B cell (primary cell): ENCODE results near the gene FAM120B. TPM values are rescaled to one million over a fixed set of nuclear protein-coding genes. Genes with fewer than 3 reads are reported as not detected.

ENCODE experiments used
- ATAC-seq: fragments of 200-7000 bp; cut with Tn5 transposase; one replicate; pipeline ENCODE4 v1.10.0; 2021; ENCODE audit warnings: low read depth, mild to moderate bottlenecking, moderate number of reproducible peaks, moderate library complexity
- CTCF ChIA-PET: fragments of 350-600 bp; sonication (Branson Sonifier 250); formaldehyde crosslinking; loops from one replicate; lab custom pipeline; 2021; ENCODE audit warnings: antibody characterized with exemption, inconsistent platforms; lab: Charles Lee
- POLR2A ChIA-PET: fragments of 350-600 bp; sonication (Branson Sonifier 250); formaldehyde crosslinking; loops from one replicate; lab custom pipeline; 2021; ENCODE audit warnings: antibody characterized with exemption; lab: Charles Lee
- DNase-seq: peaks from one replicate; pipeline ENCODE4 v3.0.0; 2013
- H2AFZ ChIP-seq: 2 replicates; pipeline ENCODE4 v1.6.1; 2012; ENCODE audit warnings: mild to moderate bottlenecking, low read depth, low read length; ENCODE audit not compliant: insufficient read depth, poor library complexity, severe bottlenecking
- H3K27ac ChIP-seq, 2 donors: 1 replicate in 1 of 2; 2 replicates in 1 of 2; pipeline ENCODE4 v1.5.1; 2012 to 2013; ENCODE audit warnings: low read length in 2 of 2, mild to moderate bottlenecking in 2 of 2, moderate library complexity in 1 of 2
- H3K27me3 ChIP-seq, 4 experiments: fragments of 200-600 bp in 1 of 4; sonication (generic) in 1 of 4; replicated peaks in 1 of 4; 1 replicate in 2 of 4; 2 replicates in 2 of 4; pipeline versions ENCODE4 v1.6.1 to v1.7.0; 2013 to 2016; ENCODE audit warnings: low read length in 3 of 4, mild to moderate bottlenecking in 2 of 4, mixed read lengths in 1 of 4, moderate library complexity in 1 of 4; ENCODE audit not compliant: insufficient read depth in 4 of 4, control insufficient read depth in 3 of 4; ENCODE audit errors: control extremely low read depth in 1 of 4
- H3K36me3 ChIP-seq, 2 experiments: replicated peaks in 1 of 2; 1 replicate in 1 of 2; 2 replicates in 1 of 2; pipeline versions ENCODE4 v1.6.1 to v1.7.1; 2013; ENCODE audit warnings: low read length in 1 of 2; ENCODE audit not compliant: insufficient read depth in 2 of 2, control insufficient read depth in 1 of 2; ENCODE audit errors: control extremely low read depth in 1 of 2, extremely low read depth in 1 of 2
- H3K4me1 ChIP-seq, 2 donors: fragments of 200-600 bp in 1 of 2; sonication (generic) in 1 of 2; 1 replicate in 1 of 2; 2 replicates in 1 of 2; pipeline versions ENCODE4 v1.5.1 to v1.6.1; 2013 to 2017; ENCODE audit warnings: low read length in 2 of 2; ENCODE audit not compliant: control insufficient read depth in 2 of 2, insufficient read depth in 2 of 2
- H3K4me2 ChIP-seq: replicated peaks from 2 replicates; pipeline ENCODE3; 2012; ENCODE audit warnings: mild to moderate bottlenecking, low read depth, low read length; ENCODE audit not compliant: poor library complexity, severe bottlenecking
- H3K4me3 ChIP-seq, 5 experiments: fragments of 200-600 bp in 1 of 5; sonication (generic) in 1 of 5; 1 replicate in 3 of 5; 2 replicates in 2 of 5; pipeline versions ENCODE4 v1.5.1 to v1.7.0; 2011 to 2016; ENCODE audit warnings: low read length in 4 of 5, mild to moderate bottlenecking in 4 of 5, low read depth in 2 of 5, control low read depth in 1 of 5, moderate library complexity in 1 of 5; ENCODE audit not compliant: insufficient read depth in 1 of 5; ENCODE audit errors: control extremely low read depth in 1 of 5, extremely low read depth in 1 of 5
- H3K79me2 ChIP-seq: fragments of 200-600 bp; sonication (generic); one replicate; pipeline ENCODE4 v1.6.0; 2016; ENCODE audit warnings: low read length; ENCODE audit not compliant: control insufficient read depth, insufficient read depth
- H3K9ac ChIP-seq: fragments of 200-600 bp; sonication (generic); 2 replicates; pipeline ENCODE4 v1.6.1; 2017; ENCODE audit warnings: mild to moderate bottlenecking, low read length, moderate library complexity
- H3K9me3 ChIP-seq, 3 donors: one replicate each; pipeline versions ENCODE4 v1.6.1 to v1.7.1; 2013; ENCODE audit warnings: low read length in 2 of 3; ENCODE audit not compliant: control insufficient read depth in 2 of 3, insufficient read depth in 1 of 3; ENCODE audit errors: control extremely low read depth in 1 of 3
- H4K20me1 ChIP-seq: 2 replicates; pipeline ENCODE4 v1.6.0; 2012; ENCODE audit warnings: mild to moderate bottlenecking, low read length; ENCODE audit not compliant: insufficient read depth, control insufficient read depth, poor library complexity, severe bottlenecking
- H3K27ac Mint-ChIP-seq: one replicate; pipeline ENCODE4 v1.8.0; 2021; ENCODE audit warnings: mixed read lengths
- H3K27me3 Mint-ChIP-seq: one replicate; pipeline ENCODE4 v1.8.0; 2021; ENCODE audit warnings: mixed read lengths
- H3K4me1 Mint-ChIP-seq: one replicate; pipeline ENCODE4 v1.8.0; 2021; ENCODE audit warnings: mixed read lengths
- H3K4me3 Mint-ChIP-seq: one replicate; pipeline ENCODE4 v1.8.0; 2021; ENCODE audit warnings: mixed read lengths
- H3K9me3 Mint-ChIP-seq: one replicate; pipeline ENCODE4 v1.8.0; 2022; ENCODE audit warnings: mixed read lengths; ENCODE audit not compliant: insufficient read depth
- EZH2 ChIP-seq: IDR thresholded peaks from 2 replicates; pipeline ENCODE4 v1.6.1; 2012; ENCODE audit warnings: borderline replicate concordance, low read depth, mild to moderate bottlenecking, moderate library complexity, low read length; ENCODE audit not compliant: insufficient read depth, poor library complexity, severe bottlenecking
- whole genome bisulfite sequencing: methylation state at CpG from one replicate; pipeline ENCODE4 v1.1.5; 2013; ENCODE audit warnings: missing lambda C conversion rate; ENCODE audit not compliant: insufficient coverage; 5-methylcytosine and 5-hydroxymethylcytosine counted together
- intact Hi-C: fragments of 100-400 bp; cut with micrococcal nuclease; formaldehyde crosslinking; loops from one replicate; pipeline ENCODE4 v1.10.0; 2022
- polyA plus RNA-seq: library from polyadenylated mRNA; depleted of rRNA; stranded (reverse); fragments of >200 nt; gene quantifications from 2 replicates; pipeline ENCODE4 v1.2.3, GENCODE V29; 2012
- total RNA-seq, 2 donors: library from RNA; stranded (reverse); fragments of 120-200 nt in 1 of 2; gene quantifications; 1 replicate in 1 of 2; 2 replicates in 1 of 2; pipeline versions ENCODE4 v1.2.3 to v1.2.4, GENCODE V29; 2013 to 2022
- TF ChIP-seq, protein P1 (sequence below): fragments of 200-600 bp; IDR thresholded peaks from one replicate; pipeline ENCODE4 v1.8.0; 2022; ENCODE audit warnings: antibody characterized with exemption, mild to moderate bottlenecking

The FAM120B gene
- total and polyA plus RNA-seq, 2 donors (not counting 1 experiment from before 2014, with no cell fraction given) = 12.5 to 51.7 TPM

DNA sequence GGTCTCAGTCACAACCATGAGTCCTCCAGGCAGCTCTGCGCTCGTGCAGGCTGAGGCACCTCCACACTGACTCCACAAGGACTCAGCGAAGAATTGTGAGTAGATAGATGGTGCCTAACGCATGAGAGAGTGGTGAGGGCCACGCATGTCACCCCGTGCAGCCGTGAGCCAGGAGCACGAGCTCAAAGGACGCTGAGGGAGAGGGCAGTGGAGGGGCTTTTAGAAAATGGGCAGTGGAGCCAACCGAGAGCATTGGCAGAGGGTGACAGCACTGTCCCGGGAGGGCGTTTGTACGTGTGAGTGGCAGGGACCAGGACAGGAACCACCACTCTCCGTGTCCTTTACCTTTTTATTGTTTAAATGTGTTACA is 141.0 kb downstream of the FAM120B start:
- DNase-seq (no peak), ATAC-seq (no peak)
- H2AFZ ChIP-seq = no peak overlapping the region
- Mint-ChIP-seq H3K9me3 (no peaks in the 10 kb centered on the region), H3K4me3 (no peak overlapping the region), H3K27me3 (no peaks in the 10 kb centered on the region), H3K27ac (no peak overlapping the region), H3K4me1 (no peaks in the 10 kb centered on the region)
- CTCF ChIA-PET = no interaction called here
- POLR2A ChIA-PET = no interaction called here
- H3K4me2 ChIP-seq = no peak overlapping the region
- no peaks in the 10 kb centered on the region for H3K36me3 ChIP-seq
- H3K9me3 ChIP-seq = peaks cover 0 to 8% (median 0%) of the 10 kb centered on the region in 3 donors
- H4K20me1 ChIP-seq = no peaks in the 10 kb centered on the region
- H3K27me3 ChIP-seq = no peaks in the 10 kb centered on the region
- TF ChIP-seq, protein P1, sequence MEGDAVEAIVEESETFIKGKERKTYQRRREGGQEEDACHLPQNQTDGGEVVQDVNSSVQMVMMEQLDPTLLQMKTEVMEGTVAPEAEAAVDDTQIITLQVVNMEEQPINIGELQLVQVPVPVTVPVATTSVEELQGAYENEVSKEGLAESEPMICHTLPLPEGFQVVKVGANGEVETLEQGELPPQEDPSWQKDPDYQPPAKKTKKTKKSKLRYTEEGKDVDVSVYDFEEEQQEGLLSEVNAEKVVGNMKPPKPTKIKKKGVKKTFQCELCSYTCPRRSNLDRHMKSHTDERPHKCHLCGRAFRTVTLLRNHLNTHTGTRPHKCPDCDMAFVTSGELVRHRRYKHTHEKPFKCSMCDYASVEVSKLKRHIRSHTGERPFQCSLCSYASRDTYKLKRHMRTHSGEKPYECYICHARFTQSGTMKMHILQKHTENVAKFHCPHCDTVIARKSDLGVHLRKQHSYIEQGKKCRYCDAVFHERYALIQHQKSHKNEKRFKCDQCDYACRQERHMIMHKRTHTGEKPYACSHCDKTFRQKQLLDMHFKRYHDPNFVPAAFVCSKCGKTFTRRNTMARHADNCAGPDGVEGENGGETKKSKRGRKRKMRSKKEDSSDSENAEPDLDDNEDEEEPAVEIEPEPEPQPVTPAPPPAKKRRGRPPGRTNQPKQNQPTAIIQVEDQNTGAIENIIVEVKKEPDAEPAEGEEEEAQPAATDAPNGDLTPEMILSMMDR = no peak
- TF ChIP-seq EZH2 = no peak
- no peak overlapping the region for H3K27ac ChIP-seq
- no peak overlapping the region for H3K4me3 ChIP-seq
- intact Hi-C loops = no loop called here
- no peaks in the 10 kb centered on the region for H3K79me2 ChIP-seq
- WGBS = 92% methylated on average over 11 of the region's 14 CpGs
- no peaks in the 10 kb centered on the region for H3K4me1 ChIP-seq
- H3K9ac ChIP-seq = no peak overlapping the region

DNA sequence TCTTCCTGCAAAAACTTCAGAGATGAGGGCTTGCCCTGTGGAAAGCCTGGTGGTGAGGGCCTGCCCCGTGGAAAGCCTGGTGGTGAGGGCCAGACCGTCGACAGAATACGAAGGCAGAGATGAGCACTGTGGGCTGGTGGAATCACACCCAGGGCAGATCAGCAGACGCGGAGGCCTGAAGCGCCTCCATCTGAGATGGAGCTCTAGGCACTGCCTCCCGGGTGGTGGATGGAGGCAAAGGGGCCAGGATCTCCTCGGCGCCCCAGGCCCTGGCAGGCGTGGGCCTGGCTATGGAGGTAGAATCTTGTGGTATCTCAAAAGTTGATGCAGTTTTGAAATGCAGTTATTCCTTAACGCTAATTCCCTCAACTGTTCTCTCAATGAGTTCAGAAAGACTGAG is 141.8 kb downstream of the FAM120B start:
- no peaks in the 10 kb centered on the region for H3K27me3 Mint-ChIP-seq
- Histone ChIP-seq H3K27me3 (no peaks in the 10 kb centered on the region), H3K4me1 (no peaks in the 10 kb centered on the region), H3K4me2 (no peak overlapping the region), H3K27ac (no peak overlapping the region), H3K9ac (no peak overlapping the region), H3K79me2 (no peaks in the 10 kb centered on the region), H3K4me3 (no peak overlapping the region), H3K36me3 (no peaks in the 10 kb centered on the region), H4K20me1 (no peaks in the 10 kb centered on the region), H2AFZ (no peak overlapping the region), H3K9me3 (peaks cover 0 to 15% (median 0%) of the 10 kb centered on the region in 3 donors)
- DNase-seq = no peak
- no peak overlapping the region for H3K4me3 Mint-ChIP-seq
- ChIA-PET POLR2A (no interaction called here), CTCF (no interaction called here)
- TF ChIP-seq EZH2 = no peak
- TF ChIP-seq, protein P1 = no peak
- peaks cover 3% of the 10 kb centered on the region for H3K9me3 Mint-ChIP-seq
- ATAC-seq = no peak
- WGBS = 99% methylated on average over 11 of the region's 12 CpGs
- intact Hi-C loops = no loop called here
- no peak overlapping the region for H3K27ac Mint-ChIP-seq
- no peaks in the 10 kb centered on the region for H3K4me1 Mint-ChIP-seq
